K562 (cell line): ENCODE results near the gene LETM1. TPM values are rescaled to one million over a fixed set of nuclear protein-coding genes. Genes with fewer than 3 reads are reported as not detected.

Source experiments
- AFF1 ChIP-seq, 2 experiments: fragments of 450-650 bp; IDR thresholded peaks; 2 replicates each; pipeline ENCODE4 v1.6.1; 2018; ENCODE audit warnings: mild to moderate bottlenecking in 2 of 2, low read depth in 1 of 2; ENCODE audit not compliant: partially characterized antibody in 2 of 2
- ARID3B ChIP-seq: fragments of 250-450 bp; sonication (Bioruptor Pico); IDR thresholded peaks from 2 replicates; pipeline ENCODE4 v1.4.0; 2020; ENCODE audit warnings: borderline replicate concordance
- CHD4 ChIP-seq: fragments of 200-600 bp; sonication (generic); IDR thresholded peaks from 3 replicates; pipeline ENCODE4 v1.6.1; 2012; ENCODE audit warnings: low read depth, mild to moderate bottlenecking, mixed read lengths, low read length, inconsistent platforms; ENCODE audit not compliant: insufficient read depth, insufficient replicate concordance, poor library complexity, severe bottlenecking
- DIDO1 ChIP-seq: fragments of 450-650 bp; IDR thresholded peaks from 2 replicates; pipeline ENCODE4 v1.6.1; 2016; ENCODE audit warnings: low read depth, missing biosample characterization, missing genetic modification characterization
- EZH2 ChIP-seq: IDR thresholded peaks from 2 replicates; pipeline ENCODE4 v1.6.1; 2012; ENCODE audit warnings: low read depth, mild to moderate bottlenecking, inconsistent platforms, low read length, borderline replicate concordance
- FOXP1 ChIP-seq: sonication (generic); formaldehyde crosslinking; IDR thresholded peaks from 2 replicates; pipeline ENCODE4 v1.8.0; 2022; ENCODE audit warnings: mild to moderate bottlenecking, missing genetic modification reagents
- LCOR ChIP-seq: sonication (generic); formaldehyde crosslinking; IDR thresholded peaks from 2 replicates; pipeline ENCODE4 v1.8.0; 2022; ENCODE audit warnings: mild to moderate bottlenecking, missing genetic modification reagents
- SIX5 ChIP-seq, 2 experiments: IDR thresholded peaks; 2 replicates each; pipeline ENCODE4 v1.6.1; 2011; ENCODE audit warnings: low read length in 2 of 2, borderline replicate concordance in 1 of 2, low read depth in 1 of 2, mild to moderate bottlenecking in 1 of 2, moderate library complexity in 1 of 2; ENCODE audit not compliant: insufficient read depth in 1 of 2
- ZBTB7A ChIP-seq: IDR thresholded peaks from 2 replicates; pipeline ENCODE4 v1.6.1; 2011; ENCODE audit warnings: low read depth, mild to moderate bottlenecking, low read length, moderate library complexity, borderline replicate concordance; ENCODE audit not compliant: control insufficient read depth
- ZNF280A ChIP-seq: fragments of 450-650 bp; IDR thresholded peaks from 2 replicates; pipeline ENCODE4 v1.6.1; 2018; ENCODE audit warnings: mild to moderate bottlenecking, low read depth; ENCODE audit not compliant: partially characterized antibody
- ZNF592 ChIP-seq: fragments of 450-650 bp; IDR thresholded peaks from 2 replicates; pipeline ENCODE4 v1.6.1; 2017; ENCODE audit warnings: antibody characterized with exemption, mild to moderate bottlenecking
- polyA plus RNA-seq, 8 experiments: library from polyadenylated mRNA; depleted of rRNA in 4 of 8; stranded (reverse) in 5 of 8; unstranded in 3 of 8; fragments of >200 nt; fragmentation: Nextera tagmentation in 2 of 8; fragmentation: Illumina TruSeq in 1 of 8; extraction: Ambion mirVana in 2 of 8; extraction: Trizol in 1 of 8; gene quantifications; 2 replicates each; pipeline versions ENCODE4 v1.2.1 to v1.2.3, GENCODE V29; 2011 to 2014; ENCODE audit warnings: inconsistent platforms in 1 of 8, missing spikeins in 1 of 8
- total RNA-seq, 7 experiments: library from RNA; depleted of rRNA in 6 of 7; stranded (reverse); fragments of >200 nt in 6 of 7; fragmentation: Illumina TruSeq in 2 of 7; extraction: Trizol in 2 of 7; gene quantifications; 2 replicates each; pipeline versions ENCODE4 v1.2.1 to v1.2.3, GENCODE V29; 2011 to 2021; ENCODE audit warnings: low replicate concordance in 1 of 7

Gene LETM1
- total and polyA plus RNA-seq, 9 of the 15 experiments (the other 6 are each of a cell fraction or from before 2014, with no cell fraction given), result 3.9 to 109 (median 35.0) TPM

GRCh38 chr4:1793940-1794808 lies 61.8 kb downstream of the LETM1 start (continued):
- TF ChIP-seq ZBTB7A (no peak; the same call in 1 of the 2 replicates), ZNF592 (no peak), ZNF280A (no peak), LCOR (CRISPR knock-in tag) (no peak), SIX5 (IDR thresholded peaks at IDR 0.05; ENCODE audit: borderline replicate concordance in 1 of 2, insufficient read depth in 1 of 2, low read depth in 1 of 2, low read length in 2 of 2) (no peak), AFF1 (IDR thresholded peaks at IDR 0.05; ENCODE audit: low read depth in 1 of 2, partially characterized antibody in 2 of 2) (no peak), EZH2 (no peak), DIDO1 (tag) (no peak), FOXP1 (CRISPR knock-in tag) (no peak), ARID3B (no peak), CHD4 (no peak)
